GM12865 (cell line): ENCODE measurements around the gene MED14.

ENCODE experiments used
- DNase-seq: peaks from one replicate; pipeline ENCODE4 v3.0.0; 2010; ENCODE audit warnings: low read depth
- H3K4me3 ChIP-seq: 2 replicates; pipeline ENCODE4 v1.5.1; 2011; ENCODE audit warnings: mild to moderate bottlenecking, low read depth, low read length, control low read depth
- TF ChIP-seq, protein P1 (sequence below): IDR thresholded peaks from 2 replicates; pipeline ENCODE4 v1.5.1; 2011; ENCODE audit warnings: low read length, control low read depth, low read depth, inconsistent platforms; ENCODE audit not compliant: insufficient read depth; ENCODE audit errors: missing control alignments

Gene MED14

GRCh38 chrX:40617566-40617965 lies 117.8 kb downstream of the MED14 start:
- H3K4me3 ChIP-seq: no peak overlapping the region
- TF ChIP-seq, protein P1, sequence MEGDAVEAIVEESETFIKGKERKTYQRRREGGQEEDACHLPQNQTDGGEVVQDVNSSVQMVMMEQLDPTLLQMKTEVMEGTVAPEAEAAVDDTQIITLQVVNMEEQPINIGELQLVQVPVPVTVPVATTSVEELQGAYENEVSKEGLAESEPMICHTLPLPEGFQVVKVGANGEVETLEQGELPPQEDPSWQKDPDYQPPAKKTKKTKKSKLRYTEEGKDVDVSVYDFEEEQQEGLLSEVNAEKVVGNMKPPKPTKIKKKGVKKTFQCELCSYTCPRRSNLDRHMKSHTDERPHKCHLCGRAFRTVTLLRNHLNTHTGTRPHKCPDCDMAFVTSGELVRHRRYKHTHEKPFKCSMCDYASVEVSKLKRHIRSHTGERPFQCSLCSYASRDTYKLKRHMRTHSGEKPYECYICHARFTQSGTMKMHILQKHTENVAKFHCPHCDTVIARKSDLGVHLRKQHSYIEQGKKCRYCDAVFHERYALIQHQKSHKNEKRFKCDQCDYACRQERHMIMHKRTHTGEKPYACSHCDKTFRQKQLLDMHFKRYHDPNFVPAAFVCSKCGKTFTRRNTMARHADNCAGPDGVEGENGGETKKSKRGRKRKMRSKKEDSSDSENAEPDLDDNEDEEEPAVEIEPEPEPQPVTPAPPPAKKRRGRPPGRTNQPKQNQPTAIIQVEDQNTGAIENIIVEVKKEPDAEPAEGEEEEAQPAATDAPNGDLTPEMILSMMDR: no peak
- no peak for DNase-seq

DNA sequence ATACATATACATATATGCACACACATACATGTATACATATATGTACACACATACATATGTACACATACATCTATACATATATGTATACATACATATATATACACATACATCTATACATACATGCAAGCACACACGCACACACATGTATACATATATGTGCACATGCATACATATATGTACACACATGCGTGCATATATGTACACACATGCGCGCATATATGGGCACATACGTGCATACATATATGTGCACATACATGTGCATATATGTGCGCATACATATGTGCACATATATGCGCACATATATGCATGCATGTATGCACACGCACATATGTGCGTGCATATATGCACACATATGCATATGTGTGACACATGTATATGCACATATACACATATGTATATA lies 119.4 kb downstream of the MED14 start:
- no peak for DNase-seq
- TF ChIP-seq, protein P1: no peak

DNA sequence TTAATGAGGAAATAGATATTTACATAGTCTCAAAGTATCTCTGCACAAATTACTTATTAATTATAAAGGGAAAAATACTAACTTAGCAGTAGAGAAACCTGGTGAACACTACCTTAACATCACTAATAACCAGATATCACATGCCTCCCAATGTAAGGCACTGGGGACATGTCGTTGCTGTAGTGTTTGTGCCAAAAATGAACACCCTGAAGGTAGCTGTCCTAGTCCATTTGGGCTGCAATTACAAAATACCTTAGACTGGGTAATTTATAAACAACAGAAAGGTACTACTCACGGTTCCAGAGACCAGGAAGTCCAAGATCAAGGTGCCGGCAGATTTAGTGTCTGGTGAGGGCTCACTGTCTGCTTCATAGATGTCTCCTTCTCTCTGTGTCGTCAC lies 122.8 kb downstream of the MED14 start:
- DNase-seq: no peak
- TF ChIP-seq, protein P1: no peak
- no peak overlapping the region for H3K4me3 ChIP-seq

More for the DNA sequence above, 119.4 kb downstream of the MED14 start:
- H3K4me3 ChIP-seq: no peak overlapping the region

DNA sequence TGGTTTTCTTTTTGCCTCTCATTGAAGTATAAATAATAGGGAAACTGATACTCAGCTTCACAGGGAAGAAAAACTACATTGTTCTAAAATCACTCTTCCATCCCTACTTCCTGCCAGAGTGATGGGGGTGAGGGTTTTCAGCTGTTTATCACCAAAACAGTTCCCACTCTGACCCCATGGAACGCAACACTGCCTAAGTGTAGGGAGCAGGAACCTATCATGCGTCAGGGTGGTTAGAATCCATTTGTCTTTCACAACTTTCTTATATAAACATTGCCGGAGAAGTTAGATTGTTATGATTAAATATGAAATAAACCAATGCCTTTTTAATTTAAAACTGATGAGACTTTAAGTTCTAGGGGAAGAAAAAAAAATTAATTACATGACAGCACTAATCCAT lies 128.0 kb downstream of the MED14 start:
- no peak overlapping the region for H3K4me3 ChIP-seq
- DNase-seq: no peak
- TF ChIP-seq, protein P1: no peak

GRCh38 chrX:40603446-40603845 lies 131.9 kb downstream of the MED14 start:
- DNase-seq: no peak
- TF ChIP-seq, protein P1: no peak
- H3K4me3 ChIP-seq: no peak overlapping the region
